Measurements from ENCODE around the gene FBRSL1. TPM values are rescaled to one million over a fixed set of nuclear protein-coding genes. Genes with fewer than 3 reads are reported as not detected.
"Not testable (repeated sequence)": the region's sequence is repeated elsewhere in the genome, so short reads cannot be mapped to it uniquely, and the experiment has no call there.

FBRSL1 gene
- total RNA-seq (2014; rRNA removed) (45.3 and 62.3 TPM in 2 replicates), Bru-seq, nascent RNA (percentile 64 among the genes with signal in this experiment), BruChase-seq, experiment 1, labeled RNA remaining after a 6-hour chase (percentile 68 among the genes with signal in this experiment), BruChase-seq, experiment 2, labeled RNA remaining after a 2-hour chase (percentile 69 among the genes with signal in this experiment)
- long read RNA-seq, partial matches to known transcripts = 193 of 233 reads
- long read RNA-seq, other reads (novel, unspliced or antisense) = 40 of 233 reads

GRCh38 chr12:132489602-132490266 is at the start of gene FBRSL1:
FBRSL1 (plus strand) TSS chr12:132490151.
- peak within 1 kb of the TSS; percentile 72 for H3K9ac ChIP-seq (ENCODE audit: low read length)
- H3K4me3 ChIP-seq (ENCODE audit: low read length) = peak within 1 kb of the TSS; percentile 77
- no peak for TF ChIP-seq CTCF (conservative IDR thresholded peaks at IDR 0.05; ENCODE audit: low read depth, low read length)
- TF ChIP-seq EZH2 (IDR thresholded peaks at IDR 0.05; ENCODE audit: low read length, unreplicated experiment) = no peak
- TF ChIP-seq EZH2phosphoT487 (IDR thresholded peaks at IDR 0.05; ENCODE audit: borderline replicate concordance, low read length) = no peak
- H2AFZ ChIP-seq (ENCODE audit: low read length) = peak within 1 kb of the TSS; percentile 80
- H3K79me2 ChIP-seq (ENCODE audit: low read length) = peaks cover 41% of the 10 kb centered on the region
- ATAC-seq (peak; percentile 55), DNase-seq (peak; percentile 85)
- intact Hi-C loops (cut with micrococcal nuclease) = no loop called here
- peaks cover 41% of the 10 kb centered on the region for H4K20me1 ChIP-seq (ENCODE audit: low read length)
- no peaks in the 10 kb centered on the region for H3K27me3 ChIP-seq (ENCODE audit: low read length)
- no peaks in the 10 kb centered on the region for H3K9me2 ChIP-seq (replicated peaks; ENCODE audit: low read length)
- peaks cover 41% of the 10 kb centered on the region for H3K4me1 ChIP-seq (ENCODE audit: insufficient read depth, low read length)
- H3K27ac ChIP-seq (ENCODE audit: low read length) = no peak within 1 kb of the TSS
- H3F3A ChIP-seq (ENCODE audit: low read length, unreplicated experiment) = no peaks in the 10 kb centered on the region
- ChIA-PET CTCF (no interaction called here), POLR2A (ENCODE audit: unreplicated experiment) (no interaction called here)
- peak within 1 kb of the TSS; percentile 96 for H3K4me2 ChIP-seq (ENCODE audit: low read length)
- BruUV-seq (replicated peaks) = no TSS peak
- H3K9me3 ChIP-seq (ENCODE audit: low read length) = no peaks in the 10 kb centered on the region
- no peaks in the 10 kb centered on the region for H3K36me3 ChIP-seq (ENCODE audit: low read depth, low read length)

- H2AFZ ChIP-seq (ENCODE audit: low read length); H4K20me1 ChIP-seq (ENCODE audit: low read length); ATAC-seq; H3K4me3 ChIP-seq (ENCODE audit: low read length); H3K9me3 ChIP-seq (ENCODE audit: low read length); H3K36me3 ChIP-seq (ENCODE audit: low read depth, low read length); BruUV-seq (replicated peaks); H3K79me2 ChIP-seq (ENCODE audit: low read length); H3K27ac ChIP-seq (ENCODE audit: low read length); H3K9me2 ChIP-seq (replicated peaks; ENCODE audit: low read length); H3K9ac ChIP-seq (ENCODE audit: low read length); DNase-seq; H3K4me2 ChIP-seq (ENCODE audit: low read length); CTCF ChIA-PET; intact Hi-C loops (cut with micrococcal nuclease); H3K4me1 ChIP-seq (ENCODE audit: insufficient read depth, low read length); H3F3A ChIP-seq (ENCODE audit: low read length, unreplicated experiment); POLR2A ChIA-PET (ENCODE audit: unreplicated experiment): not testable (repeated sequence)
- H3K27me3 ChIP-seq (ENCODE audit: low read length) = peaks cover 18% of the 10 kb centered on the region
These were observed 49.5 kb upstream of the FBRSL1 start for GRCh38 chr12:132440420-132440819.

- intact Hi-C loops (cut with micrococcal nuclease) = no loop called here
- CTCF ChIA-PET = no interaction called here
- Histone ChIP-seq H3K4me1 (ENCODE audit: insufficient read depth, low read length) (no peaks in the 10 kb centered on the region; the same call in none of the 2 replicates), H4K20me1 (ENCODE audit: low read length) (no peaks in the 10 kb centered on the region), H3K9me2 (replicated peaks; ENCODE audit: low read length) (no peaks in the 10 kb centered on the region), H3K9ac (ENCODE audit: low read length) (no peak overlapping the region), H2AFZ (ENCODE audit: low read length) (no peak overlapping the region), H3F3A (ENCODE audit: low read length, unreplicated experiment) (no peaks in the 10 kb centered on the region), H3K36me3 (ENCODE audit: low read depth, low read length) (no peaks in the 10 kb centered on the region), H3K79me2 (ENCODE audit: low read length) (no peaks in the 10 kb centered on the region), H3K4me2 (ENCODE audit: low read length) (no peak overlapping the region), H3K27me3 (ENCODE audit: low read length) (peaks cover 1% of the 10 kb centered on the region; the same call in 1 of the 2 replicates), H3K4me3 (ENCODE audit: low read length) (no peak overlapping the region), H3K27ac (ENCODE audit: low read length) (no peak overlapping the region), H3K9me3 (ENCODE audit: low read length) (no peaks in the 10 kb centered on the region)
- no peak for TF ChIP-seq CTCF (conservative IDR thresholded peaks at IDR 0.05; ENCODE audit: low read depth, low read length)
- TF ChIP-seq EZH2 (IDR thresholded peaks at IDR 0.05; ENCODE audit: low read length, unreplicated experiment) = no peak
- TF ChIP-seq EZH2phosphoT487 (IDR thresholded peaks at IDR 0.05; ENCODE audit: borderline replicate concordance, low read length) = no peak
- ATAC-seq = no peak
- POLR2A ChIA-PET (ENCODE audit: unreplicated experiment) = no interaction called here
- no TSS peak for BruUV-seq (replicated peaks)
- DNase-seq = no peak
These were observed 47.8 kb upstream of the FBRSL1 start for GRCh38 chr12:132441871-132442863.

All from PC-3 (cell line).